HG02970 (cell line): ENCODE data around the gene APOD.
"Not testable (repeated sequence)": the region's sequence is repeated elsewhere in the genome, so short reads cannot be mapped to it uniquely, and the experiment has no call there.

Experiments
- ATAC-seq: cut with Tn5 transposase; IDR thresholded peaks from one replicate; pipeline ENCODE4 v1.9.1; 2021; ENCODE audit warnings: mild to moderate bottlenecking, moderate library complexity, moderate number of reproducible peaks; ENCODE audit not compliant: unreplicated experiment, low FRiP score

APOD gene

DNA sequence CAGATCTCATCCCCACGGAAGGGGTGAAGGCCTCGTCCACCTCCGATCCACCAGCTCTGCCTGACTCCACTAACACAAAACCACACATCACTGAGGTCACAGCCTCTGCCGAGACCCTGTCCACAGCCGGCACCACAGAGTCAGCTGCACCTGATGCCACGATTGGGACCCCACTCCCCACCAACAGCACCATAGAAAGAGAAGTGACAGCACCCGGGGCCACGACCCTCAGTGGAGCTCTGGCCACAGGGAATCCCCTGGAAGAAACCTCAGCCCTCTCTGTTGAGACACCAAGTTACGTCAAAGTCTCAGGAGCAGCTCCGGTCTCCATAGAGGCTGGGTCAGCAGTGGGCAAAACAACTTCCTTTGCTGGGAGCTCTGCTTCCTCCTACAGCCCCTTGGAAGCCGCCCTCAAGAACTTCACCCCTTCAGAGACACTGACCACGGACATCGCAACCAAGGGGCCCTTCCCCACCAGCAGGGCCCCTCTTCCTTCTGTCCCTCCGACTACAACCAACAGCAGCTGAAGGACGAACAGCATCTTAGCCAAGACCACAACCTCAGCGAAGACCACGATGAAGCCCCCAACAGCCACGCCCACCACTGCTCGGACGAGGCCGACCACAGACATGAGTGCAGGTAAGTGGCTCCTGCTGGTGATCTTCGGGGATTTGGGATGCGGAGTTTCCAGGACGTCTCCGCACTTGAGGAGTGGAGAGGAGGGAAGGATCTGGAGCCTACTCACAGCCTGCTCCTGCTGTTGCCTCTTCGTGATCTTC lies 36.0 kb upstream of the APOD start:
- not testable (repeated sequence) for ATAC-seq

DNA sequence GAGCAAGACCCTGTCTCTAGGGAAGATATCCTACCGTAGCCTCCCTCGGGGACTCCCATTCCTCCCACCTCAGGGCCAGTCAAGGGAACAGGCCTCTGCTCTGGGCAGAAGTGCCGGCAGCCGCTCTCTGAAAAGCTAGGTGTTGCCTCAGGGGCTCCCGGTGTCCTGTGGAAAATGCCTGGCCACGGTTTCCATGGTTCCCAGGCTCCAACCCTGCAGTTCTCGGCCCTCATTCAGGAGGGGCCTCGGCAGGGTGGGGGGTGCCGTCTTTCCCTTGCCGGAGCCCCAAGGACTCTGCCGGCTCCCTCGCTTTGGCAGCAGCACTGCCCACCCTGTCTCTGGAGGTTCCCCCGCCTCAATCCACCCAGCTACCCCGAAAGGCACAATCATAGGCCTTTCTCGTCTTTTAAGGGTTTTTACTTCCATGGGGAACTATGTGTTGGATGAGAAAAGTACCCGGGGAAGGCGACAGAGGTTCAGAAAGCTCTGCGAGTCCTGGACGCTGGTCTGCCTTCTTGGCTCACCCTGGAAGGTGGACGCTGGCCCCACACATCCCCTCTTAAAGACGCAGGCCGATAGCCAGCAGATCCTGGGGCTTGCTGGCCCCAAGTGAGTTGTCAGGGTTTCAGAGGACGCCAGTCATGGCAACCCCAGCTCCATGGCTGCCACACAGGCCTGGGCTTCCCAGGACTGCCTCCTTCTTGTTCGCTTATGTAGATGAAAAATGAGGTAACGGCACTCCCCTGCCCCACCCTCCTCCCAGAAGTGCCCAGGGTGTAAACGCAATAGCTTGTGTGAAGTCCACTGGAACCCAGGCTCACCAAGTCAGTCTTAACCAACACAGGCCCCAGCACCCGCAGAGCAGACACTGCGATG lies 34.3 kb upstream of the APOD start:
- ATAC-seq = not testable (repeated sequence)

DNA sequence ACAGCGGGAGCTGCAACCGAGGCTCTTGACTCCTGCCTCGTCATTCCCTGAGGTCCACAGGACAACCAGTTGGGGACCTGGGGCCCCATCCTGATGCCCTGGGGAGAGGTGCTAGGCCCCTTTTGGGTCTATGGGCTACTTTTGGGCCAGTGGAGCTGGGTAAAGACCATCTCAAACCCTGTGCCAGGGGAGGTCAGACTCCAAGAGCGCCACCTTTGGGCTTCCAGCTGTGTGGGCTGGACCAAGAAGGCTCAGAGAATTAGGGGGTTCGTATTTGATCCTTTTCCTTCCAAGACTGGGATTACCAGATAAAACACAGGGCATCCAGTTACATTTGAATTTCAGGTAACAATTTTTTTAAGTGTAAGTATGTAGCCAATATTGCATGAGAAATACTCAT lies 33.4 kb upstream of the APOD start:
- ATAC-seq = not testable (repeated sequence)

DNA sequence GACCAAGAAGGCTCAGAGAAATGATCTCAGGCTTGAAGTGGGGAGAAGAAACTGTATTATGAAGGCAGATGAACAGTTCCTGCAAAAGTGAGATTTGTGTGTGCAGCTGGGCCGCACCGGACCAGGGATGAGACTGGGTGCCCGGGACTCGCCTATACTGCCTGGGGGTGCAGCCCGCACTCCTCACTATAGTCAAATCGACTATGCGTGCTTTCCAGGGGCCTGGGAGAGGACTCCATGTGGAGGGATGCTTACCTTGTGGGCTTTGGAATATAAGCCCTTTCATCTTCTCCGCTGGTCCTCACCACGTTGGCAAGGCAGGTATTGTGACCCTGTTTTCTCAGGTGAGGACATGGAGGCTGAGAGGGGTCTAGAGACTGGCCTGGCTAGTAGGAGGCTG lies 32.9 kb upstream of the APOD start:
- no peak for ATAC-seq

DNA sequence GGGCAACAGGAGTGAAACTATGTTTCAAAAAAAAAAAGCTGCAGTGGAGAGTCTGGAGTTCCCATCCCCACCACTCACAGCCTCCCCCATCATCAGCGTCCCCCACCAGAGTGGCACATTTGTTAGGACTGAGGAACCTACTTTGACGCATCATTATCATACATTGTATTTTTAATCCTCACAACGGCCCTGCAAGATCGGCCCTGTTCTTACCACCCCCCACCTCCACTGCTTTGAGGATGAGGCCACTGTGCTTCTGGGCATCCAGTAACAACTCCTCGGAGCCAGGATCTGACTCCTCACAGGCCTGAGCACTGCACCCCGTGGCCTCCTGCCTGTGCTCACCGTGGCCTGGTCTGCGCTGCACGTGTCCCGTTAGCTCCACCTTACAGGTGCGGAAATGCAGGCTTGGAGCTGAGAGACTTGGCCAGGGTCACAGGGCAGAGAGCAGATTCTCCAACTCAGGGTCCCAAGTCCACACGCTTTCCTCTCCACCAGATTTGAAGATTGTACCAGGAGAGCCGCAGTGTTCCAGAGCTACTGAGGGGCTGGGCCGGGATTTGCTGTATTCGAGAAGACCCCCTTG lies 32.3 kb upstream of the APOD start:
- not testable (repeated sequence) for ATAC-seq

DNA sequence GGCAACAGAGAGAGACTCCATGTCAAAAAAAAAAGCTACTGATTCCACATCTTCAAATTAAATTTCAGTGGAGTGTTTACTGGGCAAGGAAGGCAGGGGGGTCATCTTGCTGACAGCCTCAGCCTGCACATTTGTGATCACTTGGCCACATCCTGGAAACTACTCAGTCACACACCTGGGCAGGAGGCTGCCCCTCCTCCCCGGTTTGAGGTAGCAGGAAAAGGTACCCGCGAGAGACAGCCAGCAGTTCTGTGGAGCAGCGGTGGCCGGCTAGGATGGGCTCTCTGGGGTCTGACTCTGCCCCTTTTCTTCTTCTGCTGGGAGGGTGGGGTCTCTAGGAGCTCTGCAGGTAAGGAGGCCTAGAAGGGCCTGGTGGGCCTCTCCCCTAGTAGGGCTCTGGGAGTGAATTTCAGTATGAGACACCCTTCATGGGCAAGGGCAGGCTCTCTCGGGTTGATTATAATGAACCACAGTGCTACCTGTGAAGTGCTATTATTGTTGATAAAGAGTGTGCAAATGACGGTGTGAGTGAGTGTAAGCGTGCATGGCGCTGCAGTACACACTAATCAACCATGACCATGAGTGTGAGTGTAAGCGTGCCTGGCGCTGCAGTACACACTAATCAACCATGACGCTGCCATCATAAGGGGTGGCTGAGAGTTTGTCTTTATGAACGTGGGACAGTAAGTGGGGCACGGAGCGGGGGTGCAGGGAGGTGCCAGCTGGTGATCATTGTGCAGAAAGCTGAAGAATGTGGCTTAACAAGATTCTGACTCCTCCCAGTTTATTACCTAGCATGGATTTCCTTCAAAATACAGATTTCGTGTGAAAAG lies 31.1 kb upstream of the APOD start:
- not testable (repeated sequence) for ATAC-seq

GRCh38 chr3:195613468-195614069 lies 29.8 kb upstream of the APOD start:
- ATAC-seq = no peak

DNA sequence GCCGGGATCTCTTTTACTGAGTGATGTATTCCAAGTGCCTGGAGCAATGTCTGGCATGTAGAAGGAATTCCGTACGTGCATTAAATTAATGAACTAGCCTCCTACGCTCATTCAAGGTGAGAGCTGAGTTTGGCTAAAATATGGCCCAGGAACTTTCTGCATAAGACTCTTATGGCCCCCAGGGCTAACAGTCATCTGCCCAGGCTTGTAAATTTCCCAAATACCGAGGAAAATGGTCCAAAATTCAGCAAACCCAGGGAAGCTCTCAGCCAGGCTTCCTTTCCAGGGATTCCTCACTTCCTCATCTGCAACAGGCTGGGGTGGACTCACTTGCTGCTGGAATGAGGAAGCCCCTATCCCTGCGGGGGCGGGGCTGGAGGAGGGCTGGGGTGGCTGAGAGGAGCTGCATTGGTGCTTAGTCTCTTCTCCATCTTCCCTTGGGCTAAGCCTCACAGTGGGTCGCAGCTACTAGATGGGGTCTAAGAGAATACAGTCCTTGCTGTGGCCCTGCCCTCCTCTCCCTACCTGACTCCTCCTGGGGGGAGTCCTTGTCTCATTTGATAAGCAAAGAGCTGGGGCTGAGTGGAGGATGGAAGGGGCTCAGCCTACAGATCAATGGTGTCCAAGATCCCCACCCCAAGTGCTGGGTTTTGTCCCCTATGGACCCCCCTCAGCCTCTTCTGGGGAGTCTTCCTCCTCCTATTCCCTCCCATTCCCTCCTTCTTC lies 28.5 kb upstream of the APOD start:
- no peak for ATAC-seq

GRCh38 chr3:195609229-195609628 lies 25.5 kb upstream of the APOD start:
- ATAC-seq = no peak

- ATAC-seq = not testable (repeated sequence)
Measured at GRCh38 chr3:195601785-195602184, 18.0 kb upstream of the APOD start.

GRCh38 chr3:195601382-195601781 lies 17.6 kb upstream of the APOD start:
- no peak for ATAC-seq

GRCh38 chr3:195599926-195600325 lies 16.2 kb upstream of the APOD start:
- not testable (repeated sequence) for ATAC-seq

DNA sequence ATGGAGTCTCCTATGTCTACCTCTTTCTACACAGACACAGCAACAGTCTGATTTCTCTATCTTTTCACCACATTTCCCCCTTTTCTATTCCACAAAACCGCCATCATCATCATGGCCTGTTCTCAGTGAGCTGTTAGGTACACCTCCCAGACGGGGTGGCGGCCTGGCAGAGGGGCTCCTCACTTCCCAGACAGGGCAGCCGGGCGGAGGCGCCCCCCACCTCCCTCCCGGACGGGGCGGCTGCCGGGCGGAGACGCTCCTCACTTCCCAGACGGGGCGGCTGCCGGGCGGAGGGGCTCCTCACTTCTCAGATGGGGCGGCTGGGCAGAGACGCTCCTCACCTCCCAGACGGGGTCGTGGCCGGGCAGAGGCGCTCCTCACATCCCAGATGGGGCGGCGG lies 15.8 kb upstream of the APOD start:
- ATAC-seq = not testable (repeated sequence)

- ATAC-seq = no peak
Measured at GRCh38 chr3:195597848-195598247, 14.1 kb upstream of the APOD start.

DNA sequence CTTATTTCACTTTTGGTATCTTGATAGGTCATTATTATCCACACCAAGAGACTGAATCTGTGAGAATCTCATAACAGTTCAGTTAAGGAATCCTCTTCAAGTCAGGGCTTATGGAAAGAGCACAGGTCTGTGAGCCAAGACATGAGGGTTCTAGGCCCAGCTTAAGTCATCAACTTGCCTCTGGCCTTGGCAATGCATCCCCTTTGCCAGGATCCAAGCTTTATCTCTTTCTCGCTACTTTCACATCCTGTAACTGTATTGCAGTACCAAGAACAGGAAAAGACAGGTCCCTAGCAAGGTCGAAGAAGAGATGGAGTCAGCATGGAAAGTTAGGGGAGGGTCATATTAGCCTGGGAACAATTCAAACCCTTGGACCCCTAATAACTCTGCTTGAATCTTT lies 13.5 kb upstream of the APOD start:
- no peak for ATAC-seq

DNA sequence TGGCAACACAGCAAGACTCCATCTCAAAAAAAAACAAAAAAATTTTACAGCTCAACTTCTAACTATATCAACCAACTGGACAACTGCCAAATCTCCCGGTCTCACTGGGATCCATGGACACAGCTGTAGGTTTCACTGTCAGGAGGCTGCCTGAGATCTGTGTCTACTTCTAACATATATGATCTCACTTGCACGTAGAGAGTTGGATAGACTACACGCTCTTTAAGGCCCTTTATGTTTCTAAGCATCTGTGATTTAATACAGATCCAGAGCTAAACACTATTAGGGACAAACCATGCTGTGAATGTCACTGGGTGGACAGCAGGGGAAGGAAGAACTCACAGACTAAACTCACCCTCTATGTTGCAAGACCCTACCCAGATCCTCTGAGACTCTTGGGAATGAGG lies 13.0 kb upstream of the APOD start:
- no peak for ATAC-seq

DNA sequence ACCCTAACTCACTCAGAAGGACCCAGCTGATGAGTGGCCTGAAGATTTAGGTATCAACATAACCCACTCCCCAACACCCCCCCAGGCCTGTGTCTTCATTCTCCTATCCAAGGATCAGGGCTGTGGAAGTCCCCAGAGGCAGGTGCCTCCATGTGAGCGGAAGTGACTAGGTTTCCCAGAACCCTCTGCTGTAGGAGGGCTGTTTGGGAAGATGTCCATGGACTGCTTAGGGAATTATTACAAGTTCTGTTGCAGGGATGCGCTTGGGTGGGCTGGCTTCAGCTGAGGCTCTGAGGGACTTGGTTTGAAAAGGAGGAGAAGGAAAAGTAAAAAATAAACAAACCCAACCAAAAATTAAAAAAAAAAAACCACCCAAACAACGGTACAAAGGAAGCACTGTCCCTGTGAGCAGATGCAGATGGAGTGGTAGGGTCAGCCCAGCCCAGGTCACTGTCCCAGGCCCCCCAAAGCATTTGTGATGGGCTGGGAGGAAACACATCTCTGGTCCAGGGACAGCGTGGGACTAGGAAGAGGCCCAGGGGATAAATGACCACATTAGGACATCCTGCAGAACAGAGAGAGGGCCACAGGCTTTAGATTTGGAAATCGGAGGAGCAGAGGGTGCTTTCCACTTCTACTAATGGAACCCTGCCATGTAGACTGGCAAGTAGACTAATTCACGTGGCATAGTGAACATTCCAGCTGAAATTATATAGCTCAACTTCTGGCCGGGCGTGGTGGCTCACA lies 12.2 kb upstream of the APOD start:
- ATAC-seq = no peak

GRCh38 chr3:195591852-195592251 lies 8.1 kb upstream of the APOD start:
- ATAC-seq = no peak

- no peak for ATAC-seq
Measured at GRCh38 chr3:195591220-195591619, 7.5 kb upstream of the APOD start.
